Measurements from ENCODE around the gene DRD2.

The DRD2 gene

DNA sequence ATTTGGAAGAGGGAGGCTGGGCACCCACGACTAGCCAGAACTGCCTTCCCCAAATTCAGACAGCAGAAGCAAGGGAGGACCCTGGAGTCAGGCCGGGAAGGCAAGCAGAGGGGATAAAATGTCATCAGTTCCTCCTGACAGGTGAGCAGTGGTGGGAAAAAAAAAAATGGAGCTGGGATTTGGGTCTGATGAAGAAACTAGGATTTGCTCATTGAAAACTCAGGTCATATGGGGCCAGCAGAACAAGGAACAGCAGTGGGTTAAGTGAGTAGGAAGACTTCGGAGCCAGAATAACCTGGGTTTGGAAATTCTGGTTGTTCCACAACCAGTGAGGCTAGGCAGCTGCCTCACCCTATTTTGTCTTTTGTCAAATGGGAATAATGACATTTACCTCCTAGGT is 28.9 kb upstream of the DRD2 start:
- no peaks in the 10 kb centered on the region for H3K9me3 Mint-ChIP-seq
- H3K27ac Mint-ChIP-seq: no peak overlapping the region
- peaks cover 26% of the 10 kb centered on the region for H3K27me3 Mint-ChIP-seq (ENCODE audit: low read depth)
- no peak for DNase-seq (ENCODE audit: low spot score)
- no peaks in the 10 kb centered on the region for H3K36me3 Mint-ChIP-seq (ENCODE audit: low read depth)
- no peaks in the 10 kb centered on the region for H3K4me1 Mint-ChIP-seq (ENCODE audit: low read depth)
- no peak overlapping the region for H3K4me3 Mint-ChIP-seq

DNA sequence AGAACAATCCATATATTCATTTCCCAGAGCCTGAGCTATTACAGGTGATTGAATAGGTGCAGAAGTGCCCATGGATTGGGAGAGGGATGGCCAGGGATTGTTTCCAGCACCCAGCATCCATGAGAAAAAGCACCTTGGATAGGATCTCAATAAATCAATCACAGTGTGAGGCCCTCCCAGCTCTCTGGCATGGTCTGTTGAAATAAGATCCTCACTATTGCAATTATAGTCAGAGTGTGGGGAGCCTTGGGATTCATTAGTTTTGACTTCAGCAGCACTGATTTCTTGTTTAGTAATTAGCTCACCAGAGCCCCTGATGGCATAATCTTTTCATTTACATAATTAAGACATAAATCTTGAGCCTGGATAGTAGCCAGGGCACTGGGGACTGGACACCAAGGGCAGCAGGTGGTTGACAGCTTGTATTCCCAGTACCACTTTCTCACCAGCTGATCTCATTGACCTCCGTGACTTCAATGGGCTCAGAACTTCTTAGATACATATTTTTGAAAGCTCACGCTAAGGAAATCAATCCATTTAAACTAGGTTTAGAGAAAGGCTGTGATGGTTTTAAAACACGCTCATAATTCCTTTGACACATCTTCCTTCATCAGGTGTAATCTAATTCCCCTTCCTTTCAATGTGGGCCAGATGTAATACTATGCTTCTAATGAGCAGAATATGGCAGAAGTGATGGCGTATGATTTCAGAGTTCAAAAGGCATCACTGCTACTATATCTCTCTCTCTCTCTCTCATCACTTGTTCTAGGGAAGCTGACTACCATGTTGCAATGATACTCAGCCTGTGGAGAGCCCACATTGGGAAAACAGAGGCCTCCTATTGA is 22.1 kb upstream of the DRD2 start:
- Mint-ChIP-seq H3K4me3 (no peak overlapping the region), H3K4me1 (ENCODE audit: low read depth) (no peaks in the 10 kb centered on the region), H3K27ac (no peak overlapping the region), H3K9me3 (no peaks in the 10 kb centered on the region), H3K36me3 (ENCODE audit: low read depth) (no peaks in the 10 kb centered on the region), H3K27me3 (ENCODE audit: low read depth) (peaks cover 21% of the 10 kb centered on the region)
- no peak for DNase-seq (ENCODE audit: low spot score)

DNA sequence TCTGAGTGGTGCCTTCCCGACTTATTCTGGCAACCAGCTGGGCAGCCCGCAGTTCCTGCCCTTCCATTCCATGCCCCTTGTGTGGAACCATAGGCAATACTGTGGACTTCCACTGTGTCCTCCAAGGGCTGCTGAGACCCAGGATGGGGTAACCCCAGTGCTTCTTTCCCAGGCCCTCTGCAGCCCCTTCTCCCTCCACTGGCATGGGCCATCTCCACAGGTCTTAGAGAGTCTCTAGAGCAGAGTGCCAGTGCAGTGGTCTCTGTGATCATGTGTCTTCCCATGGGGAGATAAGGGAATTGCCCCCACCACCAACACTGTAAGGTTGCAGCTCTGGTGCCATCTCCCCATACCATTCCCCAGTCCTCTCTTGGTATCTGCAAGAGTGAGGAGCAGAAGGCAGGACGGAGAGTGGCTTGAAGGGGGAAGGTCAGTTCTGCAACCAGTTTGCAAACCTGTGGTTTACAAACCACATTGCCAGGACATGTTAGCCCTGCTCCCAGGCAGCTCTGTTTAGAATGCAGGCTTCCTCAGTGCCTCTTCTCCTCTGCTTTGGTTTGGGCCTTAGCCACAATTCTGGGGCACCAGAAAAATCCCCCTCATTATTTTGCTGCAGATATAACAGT is 20.9 kb upstream of the DRD2 start:
- no peak overlapping the region for H3K27ac Mint-ChIP-seq

DNA sequence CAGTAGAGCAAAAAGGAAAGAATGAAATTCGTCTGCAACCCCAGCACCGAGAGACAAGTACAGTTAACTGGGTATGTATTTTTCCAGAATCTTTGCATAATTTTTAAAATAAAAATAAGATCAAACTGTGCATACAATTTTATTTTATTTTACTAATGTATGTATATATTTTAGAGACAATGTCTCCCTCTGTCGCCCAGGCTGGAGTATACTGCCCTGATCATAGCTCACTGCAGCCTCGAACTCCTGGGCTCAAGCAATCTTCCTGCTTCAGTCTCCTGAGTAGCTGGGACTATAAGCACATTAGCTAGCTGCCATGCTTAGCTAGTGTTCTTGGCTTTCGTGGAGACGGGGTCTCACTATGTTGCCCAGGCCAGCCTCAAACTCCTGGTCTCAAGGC is 18.8 kb upstream of the DRD2 start:
- DNase-seq (ENCODE audit: low spot score): no peak
- no peaks in the 10 kb centered on the region for H3K4me1 Mint-ChIP-seq (ENCODE audit: low read depth)
- no peaks in the 10 kb centered on the region for H3K9me3 Mint-ChIP-seq
- no peak overlapping the region for H3K4me3 Mint-ChIP-seq
- no peaks in the 10 kb centered on the region for H3K36me3 Mint-ChIP-seq (ENCODE audit: low read depth)
- H3K27me3 Mint-ChIP-seq (ENCODE audit: low read depth): peaks cover 13% of the 10 kb centered on the region
- no peak overlapping the region for H3K27ac Mint-ChIP-seq

More for the DNA sequence above, 20.9 kb upstream of the DRD2 start:
- Mint-ChIP-seq H3K4me1 (ENCODE audit: low read depth) (no peaks in the 10 kb centered on the region), H3K27me3 (ENCODE audit: low read depth) (peaks cover 15% of the 10 kb centered on the region), H3K4me3 (no peak overlapping the region), H3K36me3 (ENCODE audit: low read depth) (no peaks in the 10 kb centered on the region), H3K9me3 (no peaks in the 10 kb centered on the region)
- DNase-seq (ENCODE audit: low spot score): no peak

DNA sequence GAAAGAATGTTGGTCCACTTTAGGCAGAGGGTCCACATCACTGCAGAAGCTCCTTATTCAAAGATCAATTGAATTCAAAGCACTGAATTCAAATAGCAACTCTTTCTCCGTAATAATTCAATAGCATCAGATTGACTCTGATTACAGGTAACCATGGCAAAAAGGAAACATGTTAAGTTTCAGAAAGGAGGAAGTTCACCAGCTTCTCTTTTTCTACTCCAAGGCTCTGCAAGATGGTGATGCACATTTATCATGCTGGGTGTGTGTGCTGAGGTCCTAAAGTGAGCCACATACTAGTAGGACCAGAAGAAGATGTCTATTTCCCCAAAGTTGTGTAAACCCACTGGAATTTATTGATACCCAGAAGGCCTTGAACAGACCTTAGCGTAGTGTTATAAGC is 18.0 kb upstream of the DRD2 start:
- Mint-ChIP-seq H3K27ac (no peak overlapping the region), H3K4me3 (no peak overlapping the region)

DNA sequence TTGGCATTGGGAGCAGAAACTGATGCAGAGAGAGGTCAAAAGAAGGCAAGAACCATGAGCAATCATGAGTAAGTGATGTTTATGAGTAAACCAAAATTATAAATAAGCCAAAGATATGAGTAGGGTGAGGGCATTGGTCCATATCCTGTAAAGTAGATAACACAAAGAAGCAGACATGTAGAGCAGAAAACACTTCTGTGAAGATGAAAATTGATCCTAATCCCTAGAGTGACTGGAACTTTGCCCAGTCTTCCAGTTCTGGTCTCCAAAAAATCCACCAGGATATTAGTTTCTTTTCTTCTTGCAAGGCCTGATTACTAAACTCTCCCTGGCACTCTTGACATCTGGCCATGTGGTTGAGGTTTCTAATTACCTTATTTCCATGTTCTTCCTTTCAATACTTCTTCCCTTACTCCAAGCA is 13.7 kb upstream of the DRD2 start:
- Mint-ChIP-seq H3K9me3 (no peaks in the 10 kb centered on the region), H3K36me3 (ENCODE audit: low read depth) (no peaks in the 10 kb centered on the region), H3K27me3 (ENCODE audit: low read depth) (peaks cover 11% of the 10 kb centered on the region), H3K27ac (no peak overlapping the region), H3K4me3 (no peak overlapping the region), H3K4me1 (ENCODE audit: low read depth) (no peaks in the 10 kb centered on the region)
- DNase-seq (ENCODE audit: low spot score): no peak

More for the DNA sequence above, 18.0 kb upstream of the DRD2 start:
- Mint-ChIP-seq H3K36me3 (ENCODE audit: low read depth) (no peaks in the 10 kb centered on the region), H3K4me1 (ENCODE audit: low read depth) (no peaks in the 10 kb centered on the region), H3K27me3 (ENCODE audit: low read depth) (peaks cover 13% of the 10 kb centered on the region), H3K9me3 (no peaks in the 10 kb centered on the region)
- DNase-seq (ENCODE audit: low spot score): no peak

DNA sequence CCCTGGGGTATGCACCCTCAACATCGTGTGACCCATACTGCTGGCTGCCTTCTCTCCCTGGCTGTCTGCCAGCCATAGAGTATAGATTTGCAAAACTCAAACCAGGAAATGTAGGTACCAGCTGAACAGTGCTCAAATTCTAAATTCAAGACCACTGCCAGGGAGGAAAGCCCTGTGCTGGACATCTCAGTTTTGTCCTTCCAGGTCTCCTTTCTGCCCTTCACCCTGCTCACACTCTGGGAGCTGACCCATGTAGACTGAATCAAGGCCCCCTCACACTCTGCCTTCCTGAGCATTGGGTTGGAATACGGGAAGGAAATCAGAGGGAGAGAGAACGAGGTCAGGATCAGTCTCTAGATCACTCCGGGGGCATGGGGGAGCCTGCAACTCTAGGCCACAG is 12.4 kb upstream of the DRD2 start:
- H3K9me3 Mint-ChIP-seq: no peaks in the 10 kb centered on the region
- H3K4me3 Mint-ChIP-seq: no peak overlapping the region
- no peak overlapping the region for H3K27ac Mint-ChIP-seq
- no peaks in the 10 kb centered on the region for H3K4me1 Mint-ChIP-seq (ENCODE audit: low read depth)
- H3K27me3 Mint-ChIP-seq (ENCODE audit: low read depth): peaks cover 10% of the 10 kb centered on the region
- H3K36me3 Mint-ChIP-seq (ENCODE audit: low read depth): no peaks in the 10 kb centered on the region
- DNase-seq (ENCODE audit: low spot score): no peak

DNA sequence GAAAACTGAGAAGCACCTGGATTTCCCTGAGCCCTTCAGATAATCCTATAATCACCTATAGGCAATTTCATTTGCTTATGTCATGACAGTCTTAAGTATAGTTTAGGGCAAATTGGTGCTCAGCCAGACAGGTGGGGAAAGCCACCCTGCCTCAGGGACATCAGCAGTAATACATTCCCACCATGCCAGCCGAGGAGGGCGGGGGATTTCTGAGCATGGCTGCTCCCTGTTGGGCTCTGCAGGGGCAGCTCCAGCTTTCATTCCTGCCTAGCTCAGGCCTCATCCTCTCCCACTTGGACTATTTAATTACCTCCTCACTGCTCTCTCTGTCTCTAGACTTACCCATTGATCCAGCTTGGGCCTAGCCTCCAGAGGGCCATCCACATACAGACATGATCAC is 9.0 kb upstream of the DRD2 start:
- Mint-ChIP-seq H3K27me3 (ENCODE audit: low read depth) (peaks cover 24% of the 10 kb centered on the region), H3K9me3 (no peaks in the 10 kb centered on the region), H3K4me1 (ENCODE audit: low read depth) (no peaks in the 10 kb centered on the region), H3K4me3 (no peak overlapping the region), H3K36me3 (ENCODE audit: low read depth) (no peaks in the 10 kb centered on the region), H3K27ac (no peak overlapping the region)
- DNase-seq (ENCODE audit: low spot score): no peak

DNA sequence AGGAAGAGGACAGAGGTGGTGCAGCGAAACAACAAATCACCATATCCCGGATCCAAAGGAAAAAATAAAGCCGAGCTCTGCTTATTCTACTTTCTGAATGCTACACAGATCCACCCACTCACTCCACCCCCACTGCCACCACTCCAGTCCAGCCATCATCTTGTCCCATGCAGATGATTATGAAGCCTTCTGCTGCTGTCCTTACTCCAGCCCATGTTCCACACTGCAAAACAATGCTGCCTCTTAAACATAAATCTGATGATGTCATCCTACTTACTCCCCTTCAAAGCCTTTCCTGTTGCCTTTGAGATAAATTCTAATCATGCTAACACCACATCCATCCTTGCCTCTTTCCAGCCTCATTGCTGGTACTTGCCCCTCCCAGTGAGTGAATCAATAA is 6.5 kb upstream of the DRD2 start:
- no peak for DNase-seq (ENCODE audit: low spot score)
- Mint-ChIP-seq H3K36me3 (ENCODE audit: low read depth) (no peaks in the 10 kb centered on the region), H3K9me3 (no peaks in the 10 kb centered on the region), H3K27ac (no peak overlapping the region), H3K27me3 (ENCODE audit: low read depth) (peaks cover 46% of the 10 kb centered on the region), H3K4me3 (no peak overlapping the region), H3K4me1 (ENCODE audit: low read depth) (no peaks in the 10 kb centered on the region)

DNA sequence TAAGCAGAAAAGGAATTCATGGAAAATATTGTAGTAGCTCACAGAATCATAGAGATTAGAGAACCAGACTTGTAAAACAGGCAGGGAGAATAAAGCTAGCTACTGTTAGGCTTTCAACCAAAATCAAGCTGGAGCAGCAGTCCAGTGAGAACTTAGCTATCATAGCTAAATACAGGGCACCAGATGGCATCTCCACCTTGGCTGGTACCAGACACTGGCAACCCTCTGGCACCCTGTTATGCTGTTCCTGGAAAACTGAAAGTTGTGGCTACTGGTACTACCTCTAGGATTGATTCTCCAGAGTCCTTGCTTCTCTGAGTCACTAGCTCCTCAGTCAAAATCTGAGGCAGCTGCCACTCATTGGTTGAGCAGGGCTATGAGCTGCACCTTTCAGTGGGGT is 6.0 kb upstream of the DRD2 start:
- Mint-ChIP-seq H3K4me3 (no peak overlapping the region), H3K4me1 (ENCODE audit: low read depth) (no peaks in the 10 kb centered on the region), H3K27me3 (ENCODE audit: low read depth) (peaks cover 50% of the 10 kb centered on the region), H3K27ac (no peak overlapping the region), H3K9me3 (no peaks in the 10 kb centered on the region), H3K36me3 (ENCODE audit: low read depth) (no peaks in the 10 kb centered on the region)
- DNase-seq (ENCODE audit: low spot score): no peak

DNA sequence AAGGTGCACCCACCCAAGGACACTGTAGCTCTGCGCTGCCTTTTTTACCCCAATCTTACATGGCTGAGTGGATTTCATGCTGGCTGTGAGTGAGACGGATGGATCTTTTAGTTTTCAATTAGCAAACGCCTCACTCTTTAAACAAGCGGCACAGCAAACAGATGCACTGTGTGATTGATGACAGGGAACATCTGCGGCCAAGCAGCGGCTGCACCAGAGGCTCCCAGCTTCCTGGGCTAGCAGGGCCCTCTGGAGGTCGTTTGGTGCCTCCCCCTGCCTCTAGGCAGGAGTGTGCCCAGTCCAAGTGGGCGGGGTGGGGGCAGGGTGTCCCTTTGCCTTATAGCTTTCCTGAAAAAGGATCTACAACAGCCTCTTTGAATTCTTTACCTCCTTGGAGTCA is 2.1 kb upstream of the DRD2 start:
- Mint-ChIP-seq H3K27ac (no peak overlapping the region), H3K9me3 (no peaks in the 10 kb centered on the region), H3K36me3 (ENCODE audit: low read depth) (peaks cover 1% of the 10 kb centered on the region), H3K27me3 (ENCODE audit: low read depth) (peaks cover 66% of the 10 kb centered on the region), H3K4me1 (ENCODE audit: low read depth) (peaks cover 3% of the 10 kb centered on the region), H3K4me3 (no peak overlapping the region)
- DNase-seq (ENCODE audit: low spot score): no peak

DNA sequence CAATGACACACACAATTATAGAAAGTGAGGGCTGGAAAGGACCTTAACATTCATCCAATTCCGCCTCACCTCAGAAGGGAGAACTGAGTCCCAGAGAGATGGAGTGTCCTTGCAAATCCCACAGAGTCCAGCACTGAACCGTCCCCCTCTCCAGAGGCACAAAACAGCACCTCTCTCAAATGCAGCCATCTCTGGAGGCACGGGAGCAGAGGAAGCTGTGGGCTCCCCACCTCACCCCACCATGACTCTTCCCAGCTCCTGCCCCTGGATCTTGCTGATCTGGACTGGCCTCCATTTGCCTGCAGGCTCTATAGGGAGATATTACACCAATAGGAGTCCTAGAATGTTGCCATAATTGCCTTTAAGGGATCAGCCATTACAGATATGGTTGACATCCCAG is 1.4 kb upstream of the DRD2 start:
- no peak for DNase-seq (ENCODE audit: low spot score)
- Mint-ChIP-seq H3K4me1 (ENCODE audit: low read depth) (peaks cover 3% of the 10 kb centered on the region), H3K9me3 (no peaks in the 10 kb centered on the region), H3K27ac (no peak overlapping the region), H3K36me3 (ENCODE audit: low read depth) (peaks cover 1% of the 10 kb centered on the region), H3K4me3 (no peak overlapping the region), H3K27me3 (ENCODE audit: low read depth) (peaks cover 67% of the 10 kb centered on the region)

DNA sequence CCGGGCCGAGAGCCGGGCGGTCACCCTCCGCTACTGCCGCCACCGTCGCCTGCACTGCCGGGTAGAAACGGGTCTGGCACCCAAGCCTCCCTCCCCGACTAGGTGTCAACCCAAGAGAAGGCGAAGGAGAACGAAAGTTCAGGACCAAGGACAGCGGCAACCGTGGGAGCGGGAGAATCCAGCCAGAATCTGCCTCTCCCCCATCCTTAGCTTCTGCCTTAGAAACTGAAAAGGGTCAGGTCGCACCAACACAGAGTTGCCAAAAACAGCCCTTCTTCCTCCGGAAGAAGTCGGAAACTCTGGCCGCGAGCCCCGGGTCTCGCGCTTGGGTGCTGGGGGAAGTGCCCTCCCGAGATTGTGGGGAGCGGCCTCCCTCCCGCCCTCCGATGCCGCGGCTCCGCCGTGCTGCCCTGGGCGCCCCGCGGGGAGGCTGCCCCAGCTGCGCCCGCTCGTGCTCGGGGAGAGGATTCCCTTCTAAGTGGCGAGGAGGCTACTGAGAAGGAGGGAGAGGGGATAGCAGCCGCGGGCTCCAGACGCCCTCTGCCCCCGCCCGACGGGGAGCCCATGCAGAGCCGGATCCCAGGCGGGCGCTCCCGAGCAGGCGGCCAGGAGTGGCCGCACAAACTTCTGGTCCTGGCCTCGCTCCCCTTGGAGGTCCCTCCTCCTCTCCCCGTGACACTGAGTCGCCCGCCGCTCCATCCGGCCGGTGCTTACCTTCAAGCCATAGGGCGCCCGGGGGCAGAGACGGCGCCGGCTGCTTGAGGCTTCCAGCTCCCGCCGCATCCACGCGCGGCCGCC is 637 bp downstream of the DRD2 start:
- peaks cover 3% of the 10 kb centered on the region for H3K4me1 Mint-ChIP-seq (ENCODE audit: low read depth)
- peaks cover 63% of the 10 kb centered on the region for H3K27me3 Mint-ChIP-seq (ENCODE audit: low read depth)
- H3K9me3 Mint-ChIP-seq: no peaks in the 10 kb centered on the region
- peak; percentile 53 for DNase-seq (ENCODE audit: low spot score)
- H3K27ac Mint-ChIP-seq: no peak overlapping the region
- H3K36me3 Mint-ChIP-seq (ENCODE audit: low read depth): peaks cover 1% of the 10 kb centered on the region
- peak overlapping the region; percentile 18 for H3K4me3 Mint-ChIP-seq

DNA sequence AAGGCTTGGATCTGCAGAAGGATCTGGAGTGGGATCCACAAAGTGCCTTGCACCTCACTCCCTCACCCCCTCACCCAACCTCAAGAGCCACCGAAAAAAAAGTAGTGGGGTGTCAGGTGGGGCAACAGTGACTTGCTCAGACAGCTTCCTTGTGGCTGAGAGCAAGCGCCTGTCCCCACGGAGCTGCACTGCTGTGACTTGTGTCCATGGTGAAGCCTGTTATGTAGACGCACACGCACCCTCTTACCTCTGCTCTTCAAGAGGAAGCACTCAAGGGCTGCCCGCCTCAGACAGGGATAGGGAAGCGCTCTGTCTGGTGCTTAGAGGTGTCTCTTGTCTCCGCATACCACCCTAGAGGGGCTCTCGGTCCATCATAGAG is 1.2 kb downstream of the DRD2 start:
- Mint-ChIP-seq H3K36me3 (ENCODE audit: low read depth) (peaks cover 1% of the 10 kb centered on the region), H3K27me3 (ENCODE audit: low read depth) (peaks cover 61% of the 10 kb centered on the region), H3K27ac (no peak overlapping the region), H3K9me3 (no peaks in the 10 kb centered on the region), H3K4me1 (ENCODE audit: low read depth) (peaks cover 3% of the 10 kb centered on the region), H3K4me3 (peak overlapping the region; percentile 18)
- no peak for DNase-seq (ENCODE audit: low spot score)

Measured in T-helper 2 cell treated with Interferon-gamma antibody and Interleukin-4, amounts not matched to agents 5 μg/mL and 100 μg/mL, for 36 hours (primary cell).